ENCODE measurements around the gene LCN2.

LCN2 gene

GRCh38 chr9:128102861-128103588, 46.2 kb upstream of the LCN2 start:
- ChIA-PET CTCF (no interaction called here), POLR2A (no interaction called here)
- DNase-seq (ENCODE audit: extremely low spot score) = no peak
- TF ChIP-seq FOXK2 (IDR thresholded peaks at IDR 0.05) (no peak), HDGF (IDR thresholded peaks at IDR 0.05; ENCODE audit: borderline replicate concordance) (no peak), SUZ12 (IDR thresholded peaks at IDR 0.05) (no peak)

- DNase-seq (ENCODE audit: extremely low spot score) = no peak
- POLR2A ChIA-PET = no interaction called here
- CTCF ChIA-PET = interaction anchor here (0.6 kb wide), 1 partner anchor 118 kb away, joined by 4 read pairs; no protein-coding TSS in a partner anchor
- TF ChIP-seq CTBP1 (IDR thresholded peaks at IDR 0.05; ENCODE audit: borderline replicate concordance) = no peak
- TF ChIP-seq L3MBTL2 (conservative IDR thresholded peaks at IDR 0.05) = no peak
- no peak for TF ChIP-seq FOXM1 (IDR thresholded peaks at IDR 0.05; ENCODE audit: borderline replicate concordance)
- TF ChIP-seq LEF1 (IDR thresholded peaks at IDR 0.05; ENCODE audit: borderline replicate concordance) = no peak
- TF ChIP-seq ZNF384 (IDR thresholded peaks at IDR 0.05) = no peak
- TF ChIP-seq SP1 (IDR thresholded peaks at IDR 0.05) = no peak
- TF ChIP-seq BHLHE40 (IDR thresholded peaks at IDR 0.05; ENCODE audit: borderline replicate concordance) = no peak
- no peak for TF ChIP-seq NFRKB (IDR thresholded peaks at IDR 0.05)
- no peak for TF ChIP-seq TARDBP (IDR thresholded peaks at IDR 0.05)
- no peak for TF ChIP-seq PKNOX1 (IDR thresholded peaks at IDR 0.05)
These were observed 45.7 kb upstream of the LCN2 start for GRCh38 chr9:128103589-128103962.

GRCh38 chr9:128104171-128104618, 45.1 kb upstream of the LCN2 start:
- ChIA-PET CTCF (interaction anchor here (0.6 kb wide), 1 partner anchor 117 kb away, joined by 4 read pairs; no protein-coding TSS in a partner anchor), POLR2A (no interaction called here)
- no peak for TF ChIP-seq SUZ12 (IDR thresholded peaks at IDR 0.05)
- TF ChIP-seq FOXA1 (IDR thresholded peaks at IDR 0.05) = no peak
- no peak for TF ChIP-seq HDGF (IDR thresholded peaks at IDR 0.05; ENCODE audit: borderline replicate concordance)
- no peak for TF ChIP-seq BHLHE40 (IDR thresholded peaks at IDR 0.05; ENCODE audit: borderline replicate concordance)
- TF ChIP-seq NFRKB (IDR thresholded peaks at IDR 0.05) = no peak
- TF ChIP-seq ZNF384 (IDR thresholded peaks at IDR 0.05) = no peak
- no peak for TF ChIP-seq PKNOX1 (IDR thresholded peaks at IDR 0.05)
- TF ChIP-seq LEF1 (IDR thresholded peaks at IDR 0.05; ENCODE audit: borderline replicate concordance) = no peak
- no peak for TF ChIP-seq ELF4 (IDR thresholded peaks at IDR 0.05)
- no peak for TF ChIP-seq ARNT (IDR thresholded peaks at IDR 0.05)
- TF ChIP-seq FOXM1 (IDR thresholded peaks at IDR 0.05; ENCODE audit: borderline replicate concordance) = no peak
- TF ChIP-seq L3MBTL2 (conservative IDR thresholded peaks at IDR 0.05) = no peak
- no peak for TF ChIP-seq FOXK2 (IDR thresholded peaks at IDR 0.05)
- TF ChIP-seq TARDBP (IDR thresholded peaks at IDR 0.05) = no peak
- no peak for TF ChIP-seq SP1 (IDR thresholded peaks at IDR 0.05)
- no peak for TF ChIP-seq CTBP1 (IDR thresholded peaks at IDR 0.05; ENCODE audit: borderline replicate concordance)
- DNase-seq (ENCODE audit: extremely low spot score) = no peak

GRCh38 chr9:128105538-128106175, 43.6 kb upstream of the LCN2 start:
- no peak for DNase-seq (ENCODE audit: extremely low spot score)
- ChIA-PET POLR2A (no interaction called here), CTCF (interaction anchor here (0.7 kb wide), 1 partner anchor 12 kb away, joined by 4 read pairs; no protein-coding TSS in a partner anchor)
- no peak for TF ChIP-seq CTBP1 (IDR thresholded peaks at IDR 0.05; ENCODE audit: borderline replicate concordance)
- no peak for TF ChIP-seq SP1 (IDR thresholded peaks at IDR 0.05)
- TF ChIP-seq BHLHE40 (IDR thresholded peaks at IDR 0.05; ENCODE audit: borderline replicate concordance) = no peak
- no peak for TF ChIP-seq FOXA1 (IDR thresholded peaks at IDR 0.05)
- TF ChIP-seq HDGF (IDR thresholded peaks at IDR 0.05; ENCODE audit: borderline replicate concordance) = no peak
- no peak for TF ChIP-seq SUZ12 (IDR thresholded peaks at IDR 0.05)
- TF ChIP-seq TARDBP (IDR thresholded peaks at IDR 0.05) = no peak
- no peak for TF ChIP-seq LEF1 (IDR thresholded peaks at IDR 0.05; ENCODE audit: borderline replicate concordance)
- TF ChIP-seq ARNT (IDR thresholded peaks at IDR 0.05) = no peak
- TF ChIP-seq ZNF384 (IDR thresholded peaks at IDR 0.05) = no peak
- no peak for TF ChIP-seq ELF4 (IDR thresholded peaks at IDR 0.05)
- TF ChIP-seq FOXK2 (IDR thresholded peaks at IDR 0.05) = no peak
- no peak for TF ChIP-seq NFRKB (IDR thresholded peaks at IDR 0.05)
- TF ChIP-seq L3MBTL2 (conservative IDR thresholded peaks at IDR 0.05) = no peak
- no peak for TF ChIP-seq PKNOX1 (IDR thresholded peaks at IDR 0.05)
- TF ChIP-seq FOXM1 (IDR thresholded peaks at IDR 0.05; ENCODE audit: borderline replicate concordance) = no peak

- POLR2A ChIA-PET = no interaction called here
- CTCF ChIA-PET = interaction anchor here (1.3 kb wide), 1 partner anchor 19 kb away, joined by 4 read pairs; no protein-coding TSS in a partner anchor
- no peak for DNase-seq (ENCODE audit: extremely low spot score)
- no peak for TF ChIP-seq PKNOX1 (IDR thresholded peaks at IDR 0.05)
- TF ChIP-seq HDGF (IDR thresholded peaks at IDR 0.05; ENCODE audit: borderline replicate concordance) = no peak
- no peak for TF ChIP-seq BHLHE40 (IDR thresholded peaks at IDR 0.05; ENCODE audit: borderline replicate concordance)
- no peak for TF ChIP-seq FOXA1 (IDR thresholded peaks at IDR 0.05)
- no peak for TF ChIP-seq FOXK2 (IDR thresholded peaks at IDR 0.05)
- TF ChIP-seq L3MBTL2 (conservative IDR thresholded peaks at IDR 0.05) = no peak
- no peak for TF ChIP-seq ELF4 (IDR thresholded peaks at IDR 0.05)
- no peak for TF ChIP-seq LEF1 (IDR thresholded peaks at IDR 0.05; ENCODE audit: borderline replicate concordance)
- no peak for TF ChIP-seq ARNT (IDR thresholded peaks at IDR 0.05)
- no peak for TF ChIP-seq SUZ12 (IDR thresholded peaks at IDR 0.05)
These were observed 42.9 kb upstream of the LCN2 start for GRCh38 chr9:128106181-128106939.

Measured in HEK293T (cell line).